GM21529 (cell line): Measurements from ENCODE around the gene CXCL5.
"Not testable (repeated sequence)": the region's sequence is repeated elsewhere in the genome, so short reads cannot be mapped to it uniquely, and the experiment has no call there.

Experiments used
- ATAC-seq: cut with Tn5 transposase; IDR thresholded peaks from one replicate; pipeline ENCODE4 v1.9.1; 2021; ENCODE audit not compliant: unreplicated experiment

Gene CXCL5

GRCh38 chr4:73974352-73974751 is 24.1 kb downstream of the CXCL5 start:
- ATAC-seq = no peak

- no peak for ATAC-seq
Observed at GRCh38 chr4:73970945-73971344, 27.5 kb downstream of the CXCL5 start.

- ATAC-seq = no peak
Observed at GRCh38 chr4:73970011-73970410, 28.5 kb downstream of the CXCL5 start.

- ATAC-seq = no peak
Observed at GRCh38 chr4:73967866-73968265, 30.6 kb downstream of the CXCL5 start.

GRCh38 chr4:73964862-73965611 is 33.4 kb downstream of the CXCL5 start:
- no peak for ATAC-seq

GRCh38 chr4:73962724-73963123 is 35.8 kb downstream of the CXCL5 start:
- ATAC-seq = no peak

- ATAC-seq = not testable (repeated sequence)
Observed at GRCh38 chr4:73959041-73959440, 39.4 kb downstream of the CXCL5 start.

GRCh38 chr4:73952352-73952751 is 46.1 kb downstream of the CXCL5 start:
- ATAC-seq = no peak

GRCh38 chr4:73950376-73950920 is 48.0 kb downstream of the CXCL5 start:
- ATAC-seq = not testable (repeated sequence)

- ATAC-seq = no peak
Observed at GRCh38 chr4:73948990-73949706, 49.3 kb downstream of the CXCL5 start.

- ATAC-seq = no peak
Observed at GRCh38 chr4:73948291-73948690, 50.2 kb downstream of the CXCL5 start.

- no peak for ATAC-seq
Observed at GRCh38 chr4:73947239-73947985, 51.1 kb downstream of the CXCL5 start.

GRCh38 chr4:73945674-73946449 is 52.6 kb downstream of the CXCL5 start:
- no peak for ATAC-seq
